WTC11 (cell line): ENCODE results near the gene TAF13. TPM values are rescaled to one million over a fixed set of nuclear protein-coding genes. Genes with fewer than 3 reads are reported as not detected.

Experiments
- ATAC-seq: fragments of 200-7000 bp; cut with Tn5 transposase; 2 replicates; pipeline ENCODE4 v1.10.0; 2021; ENCODE audit warnings: mild to moderate bottlenecking, moderate library complexity
- CTCF ChIA-PET: fragments of 300-600 bp; sonication (Branson Sonifier 250); formaldehyde crosslinking; loops from one replicate; lab custom pipeline; 2021; ENCODE audit warnings: antibody characterized with exemption; lab: Charles Lee
- POLR2A ChIA-PET: fragments of 350-600 bp; sonication (Branson Sonifier 250); formaldehyde crosslinking; loops from one replicate; lab custom pipeline; 2021; ENCODE audit warnings: antibody characterized with exemption; lab: Charles Lee
- DNase-seq: peaks from one replicate; pipeline ENCODE4 v3.0.0; 2021; ENCODE audit warnings: low spot score
- H3K27ac Mint-ChIP-seq: 2 replicates; pipeline ENCODE4 v1.8.0; 2021; ENCODE audit warnings: mixed read lengths
- H3K27me3 Mint-ChIP-seq: 2 replicates; pipeline ENCODE4 v1.8.0; 2021; ENCODE audit warnings: low read depth, mild to moderate bottlenecking, moderate library complexity, mixed read lengths
- H3K36me3 Mint-ChIP-seq: 2 replicates; pipeline ENCODE4 v1.8.0; 2021; ENCODE audit warnings: mixed read lengths
- H3K4me1 Mint-ChIP-seq: 2 replicates; pipeline ENCODE4 v1.8.0; 2022; ENCODE audit warnings: mixed read lengths
- H3K4me3 Mint-ChIP-seq: 2 replicates; pipeline ENCODE4 v1.8.0; 2021; ENCODE audit warnings: mild to moderate bottlenecking, moderate library complexity, mixed read lengths
- H3K9me3 Mint-ChIP-seq: 2 replicates; pipeline ENCODE4 v1.8.0; 2021; ENCODE audit warnings: mixed read lengths
- CTCF ChIP-seq: fragments of 200-600 bp; IDR thresholded peaks from 2 replicates; pipeline ENCODE4 v1.8.0; 2022; ENCODE audit warnings: antibody characterized with exemption
- E2F1 ChIP-seq: sonication (generic); formaldehyde crosslinking; IDR thresholded peaks from 2 replicates; pipeline ENCODE4 v1.8.0; 2022; ENCODE audit warnings: mild to moderate bottlenecking, missing genetic modification reagents
- ELF4 ChIP-seq: sonication (generic); formaldehyde crosslinking; IDR thresholded peaks from 2 replicates; pipeline ENCODE4 v1.8.1; 2022; ENCODE audit warnings: low read depth, mild to moderate bottlenecking, moderate library complexity, missing genetic modification reagents
- FOXK1 ChIP-seq: sonication (generic); formaldehyde crosslinking; IDR thresholded peaks from 2 replicates; pipeline ENCODE4 v1.8.0; 2022; ENCODE audit warnings: mild to moderate bottlenecking, moderate library complexity, missing genetic modification reagents
- GABPB1 ChIP-seq: sonication (generic); formaldehyde crosslinking; IDR thresholded peaks from 2 replicates; pipeline ENCODE4 v1.8.1; 2023; ENCODE audit warnings: mild to moderate bottlenecking, missing genetic modification reagents
- GRHL2 ChIP-seq: fragments of 250-450 bp; sonication (Bioruptor Pico); IDR thresholded peaks from 2 replicates; pipeline ENCODE4 v1.8.0; 2022; ENCODE audit warnings: mild to moderate bottlenecking, moderate library complexity; ENCODE audit not compliant: insufficient replicate concordance, severe bottlenecking
- GTF2I ChIP-seq: fragments of 250-450 bp; sonication (Bioruptor Pico); conservative IDR thresholded peaks from 2 replicates; pipeline ENCODE4 v1.4.0; 2021; ENCODE audit warnings: mild to moderate bottlenecking
- JUN ChIP-seq: sonication (generic); formaldehyde crosslinking; IDR thresholded peaks from 2 replicates; pipeline ENCODE4 v1.8.0; 2023; ENCODE audit warnings: mild to moderate bottlenecking, missing genetic modification reagents
- MXD4 ChIP-seq: fragments of 250-450 bp; sonication (Bioruptor Pico); IDR thresholded peaks from 2 replicates; pipeline ENCODE4 v1.8.0; 2021; ENCODE audit warnings: mild to moderate bottlenecking, moderate library complexity, borderline replicate concordance
- MYBL2 ChIP-seq: sonication (generic); formaldehyde crosslinking; IDR thresholded peaks from 2 replicates; pipeline ENCODE4 v1.8.1; 2023; ENCODE audit warnings: mild to moderate bottlenecking, moderate library complexity, missing genetic modification reagents
- NFATC4 ChIP-seq: fragments of 250-450 bp; sonication (Bioruptor Pico); IDR thresholded peaks from 2 replicates; pipeline ENCODE4 v1.9.0; 2021; ENCODE audit warnings: mild to moderate bottlenecking
- NR1H2 ChIP-seq: sonication (generic); formaldehyde crosslinking; IDR thresholded peaks from 2 replicates; pipeline ENCODE4 v1.9.0; 2021; ENCODE audit warnings: mild to moderate bottlenecking, moderate library complexity, missing genetic modification reagents
- NR2C2 ChIP-seq: sonication (generic); formaldehyde crosslinking; IDR thresholded peaks from 2 replicates; pipeline ENCODE4 v1.8.0; 2022; ENCODE audit warnings: mild to moderate bottlenecking, missing genetic modification reagents
- OVOL2 ChIP-seq: fragments of 250-450 bp; sonication (Bioruptor Pico); IDR thresholded peaks from 2 replicates; pipeline ENCODE4 v1.9.0; 2021; ENCODE audit warnings: mild to moderate bottlenecking, borderline replicate concordance
- PRDM15 ChIP-seq: sonication (generic); formaldehyde crosslinking; IDR thresholded peaks from 2 replicates; pipeline ENCODE4 v1.8.0; 2022; ENCODE audit warnings: missing genetic modification reagents
- SMAD3 ChIP-seq: sonication (generic); formaldehyde crosslinking; IDR thresholded peaks from 2 replicates; pipeline ENCODE4 v1.8.0; 2022; ENCODE audit warnings: missing genetic modification reagents, mild to moderate bottlenecking, borderline replicate concordance
- SMAD4 ChIP-seq: sonication (generic); formaldehyde crosslinking; IDR thresholded peaks from 2 replicates; pipeline ENCODE4 v1.8.0; 2022; ENCODE audit warnings: mild to moderate bottlenecking, missing genetic modification reagents
- TEAD4 ChIP-seq: sonication (generic); formaldehyde crosslinking; IDR thresholded peaks from 2 replicates; pipeline ENCODE4 v1.8.0; 2022; ENCODE audit warnings: mild to moderate bottlenecking, missing genetic modification reagents
- ZNF121 ChIP-seq: sonication (generic); formaldehyde crosslinking; IDR thresholded peaks from 2 replicates; pipeline ENCODE4 v1.8.0; 2023; ENCODE audit warnings: missing genetic modification reagents
- ZNF423 ChIP-seq: fragments of 250-450 bp; sonication (Bioruptor Pico); IDR thresholded peaks from 2 replicates; pipeline ENCODE4 v2.1.2; 2022; ENCODE audit warnings: mild to moderate bottlenecking, moderate library complexity
- total RNA-seq: library from RNA; stranded (reverse); gene quantifications from 3 replicates; pipeline ENCODE4 v1.2.3, GENCODE V29; 2021
- TF ChIP-seq, protein P1 (sequence below): sonication (generic); formaldehyde crosslinking; IDR thresholded peaks from 2 replicates; pipeline ENCODE4 v1.8.0; 2023; ENCODE audit warnings: missing genetic modification reagents, mild to moderate bottlenecking, borderline replicate concordance
- TF ChIP-seq, protein P2 (sequence below): sonication (generic); formaldehyde crosslinking; IDR thresholded peaks from 2 replicates; pipeline ENCODE4 v1.8.1; 2023; ENCODE audit warnings: mild to moderate bottlenecking, missing genetic modification reagents, moderate library complexity
- TF ChIP-seq, protein P3 (sequence below): sonication (generic); formaldehyde crosslinking; IDR thresholded peaks from 2 replicates; pipeline ENCODE4 v1.8.0; 2022; ENCODE audit warnings: mild to moderate bottlenecking, missing genetic modification reagents
- TF ChIP-seq, protein P4 (sequence below): sonication (generic); formaldehyde crosslinking; IDR thresholded peaks from 2 replicates; pipeline ENCODE4 v1.8.1; 2023; ENCODE audit warnings: mild to moderate bottlenecking, missing genetic modification reagents, moderate library complexity
- TF ChIP-seq, protein P5 (sequence below): fragments of 250-450 bp; sonication (Bioruptor Pico); IDR thresholded peaks from 2 replicates; pipeline ENCODE4 v2.1.2; 2022; ENCODE audit warnings: mild to moderate bottlenecking, moderate library complexity

The TAF13 gene
- total RNA-seq, 1 experiment from 2014 or later: 43.0 TPM

- no peak for TF ChIP-seq NR1H2 (CRISPR knock-in tag)
- TF ChIP-seq OVOL2 (CRISPR knock-in tag): no peak
- no peak for TF ChIP-seq PRDM15 (CRISPR knock-in tag)
- TF ChIP-seq NR2C2: no peak
- TF ChIP-seq E2F1 (CRISPR knock-in tag): no peak
- TF ChIP-seq, protein P1, sequence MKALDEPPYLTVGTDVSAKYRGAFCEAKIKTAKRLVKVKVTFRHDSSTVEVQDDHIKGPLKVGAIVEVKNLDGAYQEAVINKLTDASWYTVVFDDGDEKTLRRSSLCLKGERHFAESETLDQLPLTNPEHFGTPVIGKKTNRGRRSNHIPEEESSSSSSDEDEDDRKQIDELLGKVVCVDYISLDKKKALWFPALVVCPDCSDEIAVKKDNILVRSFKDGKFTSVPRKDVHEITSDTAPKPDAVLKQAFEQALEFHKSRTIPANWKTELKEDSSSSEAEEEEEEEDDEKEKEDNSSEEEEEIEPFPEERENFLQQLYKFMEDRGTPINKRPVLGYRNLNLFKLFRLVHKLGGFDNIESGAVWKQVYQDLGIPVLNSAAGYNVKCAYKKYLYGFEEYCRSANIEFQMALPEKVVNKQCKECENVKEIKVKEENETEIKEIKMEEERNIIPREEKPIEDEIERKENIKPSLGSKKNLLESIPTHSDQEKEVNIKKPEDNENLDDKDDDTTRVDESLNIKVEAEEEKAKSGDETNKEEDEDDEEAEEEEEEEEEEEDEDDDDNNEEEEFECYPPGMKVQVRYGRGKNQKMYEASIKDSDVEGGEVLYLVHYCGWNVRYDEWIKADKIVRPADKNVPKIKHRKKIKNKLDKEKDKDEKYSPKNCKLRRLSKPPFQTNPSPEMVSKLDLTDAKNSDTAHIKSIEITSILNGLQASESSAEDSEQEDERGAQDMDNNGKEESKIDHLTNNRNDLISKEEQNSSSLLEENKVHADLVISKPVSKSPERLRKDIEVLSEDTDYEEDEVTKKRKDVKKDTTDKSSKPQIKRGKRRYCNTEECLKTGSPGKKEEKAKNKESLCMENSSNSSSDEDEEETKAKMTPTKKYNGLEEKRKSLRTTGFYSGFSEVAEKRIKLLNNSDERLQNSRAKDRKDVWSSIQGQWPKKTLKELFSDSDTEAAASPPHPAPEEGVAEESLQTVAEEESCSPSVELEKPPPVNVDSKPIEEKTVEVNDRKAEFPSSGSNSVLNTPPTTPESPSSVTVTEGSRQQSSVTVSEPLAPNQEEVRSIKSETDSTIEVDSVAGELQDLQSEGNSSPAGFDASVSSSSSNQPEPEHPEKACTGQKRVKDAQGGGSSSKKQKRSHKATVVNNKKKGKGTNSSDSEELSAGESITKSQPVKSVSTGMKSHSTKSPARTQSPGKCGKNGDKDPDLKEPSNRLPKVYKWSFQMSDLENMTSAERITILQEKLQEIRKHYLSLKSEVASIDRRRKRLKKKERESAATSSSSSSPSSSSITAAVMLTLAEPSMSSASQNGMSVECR: no peak
- TF ChIP-seq, protein P2, sequence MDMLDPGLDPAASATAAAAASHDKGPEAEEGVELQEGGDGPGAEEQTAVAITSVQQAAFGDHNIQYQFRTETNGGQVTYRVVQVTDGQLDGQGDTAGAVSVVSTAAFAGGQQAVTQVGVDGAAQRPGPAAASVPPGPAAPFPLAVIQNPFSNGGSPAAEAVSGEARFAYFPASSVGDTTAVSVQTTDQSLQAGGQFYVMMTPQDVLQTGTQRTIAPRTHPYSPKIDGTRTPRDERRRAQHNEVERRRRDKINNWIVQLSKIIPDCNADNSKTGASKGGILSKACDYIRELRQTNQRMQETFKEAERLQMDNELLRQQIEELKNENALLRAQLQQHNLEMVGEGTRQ (CRISPR knock-in tag): no peak
- TF ChIP-seq, protein P3, sequence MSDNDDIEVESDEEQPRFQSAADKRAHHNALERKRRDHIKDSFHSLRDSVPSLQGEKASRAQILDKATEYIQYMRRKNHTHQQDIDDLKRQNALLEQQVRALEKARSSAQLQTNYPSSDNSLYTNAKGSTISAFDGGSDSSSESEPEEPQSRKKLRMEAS: no peak
- no peak for TF ChIP-seq ELF4 (CRISPR knock-in tag)
- TF ChIP-seq FOXK1: no peak
These were observed 20.3 kb upstream of the TAF13 start (continued) for GRCh38 chr1:109096120-109096519.

DNA sequence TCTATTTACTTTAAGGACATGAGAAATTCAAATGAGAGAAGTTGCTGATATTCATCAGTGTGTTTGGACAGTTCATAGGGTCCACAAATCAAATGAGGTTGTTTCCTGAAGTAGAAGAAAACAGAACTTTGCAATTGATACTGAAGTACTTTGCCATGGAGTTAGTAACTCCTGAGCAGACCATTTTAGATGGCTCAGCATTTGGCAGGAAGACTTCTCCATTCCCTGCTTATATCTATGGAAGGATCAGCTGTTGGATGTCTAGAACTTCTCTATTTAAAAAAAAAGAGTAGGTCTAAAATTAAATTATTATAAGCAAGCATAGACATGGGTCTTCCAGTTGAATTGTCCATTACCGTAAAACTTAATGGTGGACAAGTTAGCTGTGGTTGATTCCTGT, 19.8 kb upstream of the TAF13 start:
- ChIA-PET POLR2A (no interaction called here), CTCF (no interaction called here)
- DNase-seq: no peak
- Mint-ChIP-seq H3K36me3 (peaks cover 16% of the 10 kb centered on the region), H3K4me1 (peaks cover 14% of the 10 kb centered on the region), H3K4me3 (no peak overlapping the region), H3K27ac (no peak overlapping the region), H3K27me3 (no peaks in the 10 kb centered on the region; the same call in 1 of the 2 replicates), H3K9me3 (no peaks in the 10 kb centered on the region)
- ATAC-seq: no peak
- no peak for TF ChIP-seq ZNF423 (CRISPR knock-in tag)
- TF ChIP-seq, protein P4, sequence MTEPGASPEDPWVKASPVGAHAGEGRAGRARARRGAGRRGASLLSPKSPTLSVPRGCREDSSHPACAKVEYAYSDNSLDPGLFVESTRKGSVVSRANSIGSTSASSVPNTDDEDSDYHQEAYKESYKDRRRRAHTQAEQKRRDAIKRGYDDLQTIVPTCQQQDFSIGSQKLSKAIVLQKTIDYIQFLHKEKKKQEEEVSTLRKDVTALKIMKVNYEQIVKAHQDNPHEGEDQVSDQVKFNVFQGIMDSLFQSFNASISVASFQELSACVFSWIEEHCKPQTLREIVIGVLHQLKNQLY: no peak
- no peak for TF ChIP-seq GTF2I (CRISPR knock-in tag)
- TF ChIP-seq GABPB1 (CRISPR knock-in tag): no peak
- no peak for TF ChIP-seq MXD4 (CRISPR knock-in tag)
- TF ChIP-seq SMAD4: no peak
- no peak for TF ChIP-seq MYBL2 (CRISPR knock-in tag)
- no peak for TF ChIP-seq JUN (CRISPR knock-in tag)
- no peak for TF ChIP-seq GRHL2 (CRISPR knock-in tag)
- TF ChIP-seq TEAD4 (CRISPR knock-in tag): no peak
- no peak for TF ChIP-seq ZNF121 (CRISPR knock-in tag)
- TF ChIP-seq CTCF: no peak
- TF ChIP-seq, protein P5, sequence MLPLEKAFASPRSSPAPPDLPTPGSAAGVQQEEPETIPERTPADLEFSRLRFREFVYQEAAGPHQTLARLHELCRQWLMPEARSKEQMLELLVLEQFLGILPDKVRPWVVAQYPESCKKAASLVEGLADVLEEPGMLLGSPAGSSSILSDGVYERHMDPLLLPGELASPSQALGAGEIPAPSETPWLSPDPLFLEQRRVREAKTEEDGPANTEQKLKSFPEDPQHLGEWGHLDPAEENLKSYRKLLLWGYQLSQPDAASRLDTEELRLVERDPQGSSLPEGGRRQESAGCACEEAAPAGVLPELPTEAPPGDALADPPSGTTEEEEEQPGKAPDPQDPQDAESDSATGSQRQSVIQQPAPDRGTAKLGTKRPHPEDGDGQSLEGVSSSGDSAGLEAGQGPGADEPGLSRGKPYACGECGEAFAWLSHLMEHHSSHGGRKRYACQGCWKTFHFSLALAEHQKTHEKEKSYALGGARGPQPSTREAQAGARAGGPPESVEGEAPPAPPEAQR (CRISPR knock-in tag): no peak
- no peak for TF ChIP-seq SMAD3 (CRISPR knock-in tag)
- no peak for TF ChIP-seq NFATC4 (CRISPR knock-in tag)
